HG03439 (cell line): Measurements from ENCODE around the gene NOTUM.

Experiments
- ATAC-seq: cut with Tn5 transposase; IDR thresholded peaks from one replicate; pipeline ENCODE4 v1.9.1; 2021; ENCODE audit warnings: mild to moderate bottlenecking, moderate library complexity; ENCODE audit not compliant: unreplicated experiment

Gene NOTUM

DNA sequence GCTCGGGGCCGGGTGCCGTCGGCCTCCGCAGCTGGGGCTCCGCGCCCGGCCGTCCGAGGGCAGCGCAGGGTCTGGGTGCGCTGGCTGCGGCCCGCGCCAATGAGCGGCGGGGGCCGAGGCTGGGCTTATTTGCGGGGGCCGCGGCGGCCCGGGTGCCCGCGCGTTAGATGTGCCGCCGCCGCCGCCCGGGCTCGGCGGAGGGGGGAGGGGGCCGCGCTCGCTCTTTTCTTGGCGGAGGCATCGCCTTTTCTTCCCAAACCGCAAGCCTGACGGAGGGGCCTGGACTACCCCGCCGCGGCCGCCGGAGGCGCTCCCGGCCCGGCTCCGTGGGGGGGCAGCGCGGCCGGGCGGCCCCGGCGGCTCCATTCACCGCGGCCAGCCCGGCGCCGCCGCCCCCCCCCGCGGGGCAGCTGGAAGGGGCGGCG is at the start of gene NOTUM:
Gene NOTUM (minus strand): TSS at position 101 of the 425 bp plus-strand sequence. CDS start 278 bp downstream, outside the sequence.
- no peak for ATAC-seq

DNA sequence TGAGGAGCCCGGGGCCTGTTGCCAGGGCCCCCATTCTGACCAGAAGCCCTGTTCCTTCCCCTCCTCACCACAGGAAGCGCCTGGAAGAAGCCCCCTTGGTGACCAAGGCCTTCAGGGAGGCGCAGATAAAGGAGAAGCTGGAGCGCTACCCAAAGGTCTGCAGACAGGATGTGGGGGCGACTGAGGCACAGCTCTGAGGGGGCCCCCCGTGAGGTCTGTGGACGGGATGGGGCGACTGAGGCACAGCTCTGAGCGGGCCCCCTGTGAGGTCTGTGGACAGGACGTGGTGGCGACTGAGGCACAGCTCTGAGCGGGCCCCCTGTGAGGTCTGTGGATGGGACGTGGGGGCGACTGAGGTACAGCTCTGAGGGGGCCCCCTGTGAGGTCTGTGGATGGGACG is 48.4 kb upstream of the NOTUM start:
- no peak for ATAC-seq

DNA sequence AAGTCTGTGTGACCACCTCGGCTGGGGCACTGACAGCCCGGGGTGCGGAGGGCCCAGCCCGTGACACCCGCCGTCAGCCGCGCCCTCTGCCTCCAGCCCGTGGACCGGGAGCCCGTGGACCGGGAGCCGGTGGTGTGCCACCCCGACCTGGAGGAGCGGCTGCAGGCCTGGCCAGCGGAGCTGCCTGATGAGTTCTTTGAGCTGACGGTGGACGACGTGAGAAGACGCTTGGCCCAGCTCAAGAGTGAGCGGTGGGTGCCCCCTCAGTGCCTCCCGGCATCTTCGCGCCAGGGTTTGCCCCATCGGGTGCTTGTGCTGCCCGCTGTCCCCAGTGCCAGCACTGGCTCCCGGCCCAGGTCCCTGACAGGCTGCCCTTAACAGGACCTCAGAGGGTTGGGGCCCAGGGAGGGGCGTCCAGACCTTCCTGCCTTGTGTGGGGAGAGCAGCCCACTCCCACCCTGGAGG is 48.0 kb upstream of the NOTUM start:
- ATAC-seq: no peak

DNA sequence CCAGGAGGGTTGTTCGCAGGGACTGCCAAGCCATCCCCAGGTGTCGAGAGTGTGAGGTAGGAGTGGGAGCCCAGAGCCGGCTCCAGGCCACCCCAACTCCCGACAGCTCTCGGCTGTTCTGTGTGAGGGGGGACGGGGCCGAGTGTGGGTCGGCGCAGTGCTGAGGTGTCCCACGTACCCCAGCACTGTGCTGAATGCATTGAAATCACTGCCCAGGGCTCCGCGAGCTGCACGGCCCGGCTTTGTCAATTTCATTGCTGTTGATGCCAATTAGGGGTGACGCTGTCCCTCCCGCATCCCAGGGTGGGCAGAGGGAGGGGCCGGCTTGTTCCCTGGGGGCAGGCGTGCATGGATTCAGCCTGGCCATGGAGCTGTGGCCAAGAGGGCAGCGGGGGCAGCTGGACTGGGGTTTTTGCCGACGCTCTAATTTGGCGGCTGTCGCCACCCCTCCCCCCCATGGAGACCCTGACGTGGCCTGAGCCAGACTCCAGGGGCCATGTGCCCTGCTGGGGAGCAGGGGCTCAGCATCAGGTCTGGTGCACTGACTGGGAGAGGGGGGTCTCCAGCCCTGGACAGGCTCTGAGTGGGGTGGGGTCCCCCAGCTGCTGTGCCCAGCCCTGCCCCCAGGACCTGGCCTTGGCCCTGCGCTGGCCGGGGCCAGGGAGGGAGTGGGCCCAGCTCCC is 47.4 kb upstream of the NOTUM start:
- ATAC-seq: no peak

DNA sequence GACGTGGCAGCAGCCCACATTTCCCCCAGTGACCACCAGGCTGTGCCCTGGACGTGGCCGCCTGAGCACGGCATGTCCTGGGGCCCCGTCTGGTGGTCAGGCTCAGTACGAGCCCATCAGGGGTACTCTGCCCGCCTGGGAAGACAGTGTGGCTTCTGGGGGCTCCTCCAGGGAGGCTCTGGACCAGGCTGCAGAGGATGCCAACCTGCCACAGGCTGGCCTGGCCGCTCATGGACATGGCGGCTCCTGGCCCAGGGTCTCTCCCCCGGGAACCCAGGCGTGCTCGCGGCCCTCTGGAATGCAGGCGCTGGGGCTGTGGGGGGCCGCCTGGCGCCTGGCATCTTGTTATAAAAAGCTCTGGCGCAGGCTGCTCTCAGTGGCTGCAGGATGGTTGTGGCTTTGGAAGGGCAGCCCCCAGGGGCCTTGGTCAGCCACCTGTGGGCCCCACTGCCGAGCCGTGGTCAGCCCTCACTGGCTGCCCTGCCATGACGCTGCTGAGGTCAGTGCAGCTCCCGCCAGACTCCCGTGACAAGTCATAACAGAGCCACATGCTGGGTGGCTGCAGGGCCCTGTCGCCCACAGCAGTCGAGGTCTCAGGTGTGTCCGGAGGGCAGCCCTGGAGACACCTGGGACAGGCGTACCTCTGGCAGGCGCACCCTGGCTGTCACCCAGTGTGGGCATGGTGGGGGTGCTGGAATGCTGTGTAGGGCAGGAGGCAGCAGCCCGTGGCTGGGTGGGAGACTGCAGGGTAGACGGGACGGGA is 46.7 kb upstream of the NOTUM start:
- no peak for ATAC-seq

DNA sequence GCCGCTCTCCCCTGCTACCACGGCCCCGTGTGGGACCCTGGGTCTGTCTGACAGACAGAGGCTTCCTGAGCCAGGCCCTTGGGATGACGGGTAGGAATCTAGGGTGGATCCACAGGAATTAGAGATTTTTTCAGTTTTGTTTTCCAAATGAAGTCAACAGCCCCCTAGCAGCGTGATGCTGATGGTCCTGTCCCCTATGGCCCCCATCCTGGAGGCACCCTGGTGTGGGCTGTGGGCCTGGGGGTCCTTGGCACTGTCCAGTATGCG is 46.2 kb upstream of the NOTUM start:
- no peak for ATAC-seq

DNA sequence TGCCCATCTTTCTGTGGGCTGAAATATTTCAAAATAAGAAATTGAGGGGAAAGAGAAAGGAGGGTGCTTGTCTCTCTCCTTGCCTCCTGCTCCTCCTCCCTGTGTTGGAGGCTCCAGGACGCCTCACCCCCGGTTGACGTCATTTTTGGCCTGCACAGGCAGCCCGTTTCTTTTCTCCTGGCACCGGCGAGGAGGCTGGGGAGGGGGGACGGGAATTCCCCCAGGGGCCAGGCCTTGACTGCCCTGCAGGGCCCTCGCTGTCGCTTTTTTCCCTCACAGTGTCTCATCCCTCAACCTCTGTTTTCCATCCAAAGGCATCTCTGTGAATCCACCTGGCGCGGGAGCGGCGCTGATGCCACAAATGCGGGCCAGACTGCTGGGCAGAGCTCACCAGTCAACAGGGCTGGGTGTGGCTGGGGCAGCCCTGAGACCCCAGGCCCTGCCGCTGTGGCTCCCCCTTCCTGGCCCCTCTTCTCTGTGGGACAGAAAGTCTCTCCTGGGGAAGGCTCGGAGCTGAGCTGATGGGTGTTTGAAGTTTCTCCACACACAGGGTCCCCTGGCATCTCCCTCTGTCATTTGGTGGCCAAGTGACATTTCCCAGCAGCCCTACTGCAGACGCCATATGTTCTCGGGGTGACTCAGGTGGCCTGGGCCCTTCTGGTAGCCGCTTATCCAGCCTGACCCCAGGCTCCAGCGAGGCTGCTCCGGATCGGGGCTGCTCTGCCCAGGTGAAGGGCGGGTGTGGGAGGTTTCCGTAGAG is 45.7 kb upstream of the NOTUM start:
- ATAC-seq: no peak

DNA sequence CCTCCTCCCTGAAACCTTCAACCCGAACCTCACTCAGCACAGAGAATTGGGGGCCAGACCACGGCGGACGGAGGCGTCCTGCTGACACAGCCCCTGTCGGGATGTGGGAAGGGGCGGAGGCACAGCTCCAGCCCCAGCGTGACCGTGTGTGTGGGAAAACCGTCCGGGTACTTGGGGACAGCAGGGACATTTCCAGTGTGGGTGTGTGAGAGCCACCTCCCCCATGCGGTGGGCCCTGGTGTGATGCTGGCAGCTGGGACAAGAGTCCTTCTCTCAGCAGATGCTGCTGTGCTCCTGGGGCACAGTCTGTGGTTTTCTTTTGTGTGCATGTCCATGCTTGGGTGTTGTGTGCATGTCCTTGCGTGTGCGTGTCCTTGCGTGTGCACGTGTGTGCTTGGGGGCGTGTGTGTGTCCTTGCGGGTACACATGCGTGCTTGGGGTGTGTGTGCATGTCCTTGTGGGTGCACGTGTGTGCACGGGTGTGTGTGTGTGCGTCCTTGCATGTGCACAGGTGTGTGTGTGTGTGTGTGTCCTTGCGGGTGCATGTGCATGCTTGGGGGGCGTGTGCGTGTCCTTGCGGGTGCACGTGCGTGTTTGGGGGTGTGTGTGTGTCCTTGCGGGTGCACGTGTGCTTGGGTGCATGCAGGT is 44.8 kb upstream of the NOTUM start:
- no peak for ATAC-seq

DNA sequence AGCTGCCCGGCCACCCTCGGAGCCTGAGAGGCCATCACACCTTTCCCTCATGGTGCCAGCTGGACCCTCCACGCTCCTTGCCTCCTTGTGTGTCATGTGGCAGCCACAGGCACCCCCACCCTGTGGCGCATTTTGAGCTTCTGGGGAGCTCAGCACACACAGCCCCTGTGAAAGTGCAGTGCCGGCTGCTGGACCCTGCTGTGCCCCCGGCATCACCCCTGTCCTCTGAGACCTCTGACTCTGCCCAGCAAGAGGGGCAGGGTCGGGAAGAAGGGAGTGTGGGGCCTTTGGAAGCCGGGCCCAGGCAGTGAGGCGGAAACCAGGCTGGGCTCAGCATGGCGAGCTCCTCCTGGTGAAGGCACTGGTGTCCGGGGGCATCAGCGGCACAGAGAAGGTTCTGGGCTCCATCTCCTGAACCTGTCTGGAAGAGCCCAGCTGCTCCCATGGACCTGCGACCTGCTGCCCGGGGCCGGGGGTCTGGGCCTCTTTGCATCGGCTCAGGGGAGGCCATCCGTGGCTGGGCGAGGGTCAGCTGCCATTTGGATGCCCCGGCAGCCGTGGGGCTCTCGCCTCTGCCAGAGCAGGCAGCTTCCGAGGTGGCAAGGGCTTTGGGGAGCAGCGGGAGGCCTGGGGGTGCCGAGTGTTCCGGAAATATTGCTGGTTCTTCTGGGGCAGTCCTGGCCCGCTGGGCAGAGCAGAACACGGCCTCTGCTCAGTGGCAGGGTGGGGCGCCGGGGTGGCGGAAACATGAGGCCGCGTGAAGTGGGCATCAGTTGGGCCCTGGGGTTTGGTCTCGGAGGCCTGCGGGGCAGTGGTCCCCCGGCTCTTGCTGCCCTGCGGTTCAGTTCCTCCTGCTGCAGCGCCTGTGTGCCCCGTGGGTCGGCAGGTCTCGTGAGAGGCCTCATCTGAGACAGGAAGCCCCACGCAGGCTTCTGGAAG is 43.8 kb upstream of the NOTUM start:
- ATAC-seq: no peak

DNA sequence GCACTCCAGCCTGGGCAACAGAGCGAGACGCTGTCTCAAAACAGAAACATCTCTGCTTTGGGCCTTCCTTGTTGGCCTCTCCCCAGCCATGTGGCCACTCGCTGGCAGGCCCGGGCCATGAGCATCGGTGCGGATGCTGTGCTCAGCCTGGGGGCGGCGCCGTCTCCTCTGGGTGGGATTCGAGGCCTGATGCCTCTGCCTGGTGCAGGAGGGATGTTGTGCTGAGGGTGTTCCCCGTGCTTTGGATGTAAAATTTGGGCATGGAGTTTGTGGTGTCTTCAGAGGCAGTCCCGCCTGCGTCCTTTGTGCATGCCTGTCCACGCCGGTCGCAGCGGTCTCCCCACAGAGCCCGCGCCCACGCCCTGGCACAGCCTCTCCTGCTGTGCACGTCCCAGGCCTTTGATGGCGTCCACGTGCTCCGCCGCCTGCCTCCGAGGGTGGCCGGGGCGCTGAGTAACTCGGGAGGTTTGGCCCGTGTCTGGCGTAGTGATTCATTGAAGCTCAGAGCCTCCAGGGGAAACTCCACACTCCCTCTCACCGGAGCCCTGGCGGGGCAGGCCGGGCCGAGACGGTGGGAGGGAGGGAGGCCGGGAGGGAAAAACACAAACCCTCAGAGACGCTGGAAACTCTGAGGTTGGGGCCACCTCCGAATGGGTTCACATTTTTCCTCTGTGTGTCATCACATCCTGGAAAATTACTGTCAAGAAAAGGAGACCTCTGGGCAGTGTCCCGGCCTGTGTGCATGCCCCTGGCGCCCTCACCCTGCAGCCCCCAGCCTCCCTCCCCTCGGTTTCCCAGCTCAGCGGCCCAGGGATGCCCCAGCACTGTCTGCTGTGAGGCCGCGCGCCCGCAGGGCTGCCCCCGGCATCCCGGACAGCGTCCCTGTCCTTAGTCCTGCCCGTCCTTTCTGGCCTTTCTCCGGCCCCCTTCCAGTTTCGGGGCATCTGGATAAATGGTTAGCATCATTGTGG is 42.7 kb upstream of the NOTUM start:
- ATAC-seq: no peak

DNA sequence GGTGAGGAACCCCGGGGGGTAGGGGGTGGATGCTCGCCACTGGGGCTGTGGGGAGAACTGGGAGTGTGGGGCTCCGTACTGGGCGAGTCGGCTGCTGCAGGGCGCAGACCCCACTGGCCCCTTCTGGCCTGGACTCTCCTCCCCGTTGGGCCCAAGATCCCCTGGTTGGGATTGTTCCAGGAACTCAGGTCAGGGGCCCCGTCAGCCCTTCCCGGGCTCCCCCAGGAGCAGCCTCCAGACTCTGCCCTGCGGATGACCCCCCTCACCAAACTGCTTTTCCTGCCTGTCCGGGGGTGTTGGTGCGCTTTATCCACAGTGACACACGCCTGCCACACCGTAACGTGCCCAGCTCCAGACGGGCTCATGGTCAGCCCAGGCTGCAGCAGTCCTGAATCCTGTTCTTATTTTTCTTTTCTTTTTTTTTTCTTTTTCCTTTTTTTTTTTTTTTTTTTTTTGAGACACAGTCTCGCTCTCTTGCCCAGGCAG is 40.6 kb upstream of the NOTUM start:
- ATAC-seq: no peak

DNA sequence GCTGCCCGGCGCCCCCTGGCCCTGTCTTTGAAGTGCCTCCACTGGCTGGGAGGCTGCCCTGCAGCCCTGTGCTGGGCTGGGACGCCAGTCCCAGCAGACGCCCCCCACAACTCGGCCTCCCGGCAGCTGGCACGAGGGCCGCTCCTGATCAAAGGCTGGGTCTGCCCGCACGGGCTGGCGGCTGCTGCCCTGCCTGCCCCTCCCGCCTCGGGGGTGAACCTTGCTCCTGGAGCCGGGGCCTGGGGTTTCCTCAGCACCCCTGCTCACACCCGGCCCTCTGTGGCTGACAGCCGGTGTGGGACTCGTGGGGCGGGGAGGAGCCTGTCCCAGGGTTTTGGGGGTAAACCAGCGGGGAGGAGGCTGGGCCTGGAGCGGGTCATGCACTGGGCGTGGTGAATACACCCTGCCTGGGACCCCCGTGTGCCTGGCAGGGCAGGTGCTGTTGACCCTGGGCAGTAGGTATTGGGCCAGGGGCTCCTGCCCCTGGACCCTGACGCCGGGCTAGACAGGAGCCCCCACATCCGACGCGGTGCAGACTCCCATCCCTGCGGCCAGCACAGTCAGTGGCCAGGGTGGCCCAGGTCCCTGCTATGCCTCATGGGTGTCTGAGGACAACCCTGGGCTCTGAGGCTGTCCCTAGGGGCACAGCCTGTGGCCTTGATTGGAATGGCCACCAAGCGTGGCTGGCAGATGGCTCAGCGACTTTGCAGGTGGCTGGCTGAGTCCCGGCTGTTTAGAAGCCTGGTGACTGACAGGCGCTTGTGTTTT is 40.0 kb upstream of the NOTUM start:
- ATAC-seq: no peak

DNA sequence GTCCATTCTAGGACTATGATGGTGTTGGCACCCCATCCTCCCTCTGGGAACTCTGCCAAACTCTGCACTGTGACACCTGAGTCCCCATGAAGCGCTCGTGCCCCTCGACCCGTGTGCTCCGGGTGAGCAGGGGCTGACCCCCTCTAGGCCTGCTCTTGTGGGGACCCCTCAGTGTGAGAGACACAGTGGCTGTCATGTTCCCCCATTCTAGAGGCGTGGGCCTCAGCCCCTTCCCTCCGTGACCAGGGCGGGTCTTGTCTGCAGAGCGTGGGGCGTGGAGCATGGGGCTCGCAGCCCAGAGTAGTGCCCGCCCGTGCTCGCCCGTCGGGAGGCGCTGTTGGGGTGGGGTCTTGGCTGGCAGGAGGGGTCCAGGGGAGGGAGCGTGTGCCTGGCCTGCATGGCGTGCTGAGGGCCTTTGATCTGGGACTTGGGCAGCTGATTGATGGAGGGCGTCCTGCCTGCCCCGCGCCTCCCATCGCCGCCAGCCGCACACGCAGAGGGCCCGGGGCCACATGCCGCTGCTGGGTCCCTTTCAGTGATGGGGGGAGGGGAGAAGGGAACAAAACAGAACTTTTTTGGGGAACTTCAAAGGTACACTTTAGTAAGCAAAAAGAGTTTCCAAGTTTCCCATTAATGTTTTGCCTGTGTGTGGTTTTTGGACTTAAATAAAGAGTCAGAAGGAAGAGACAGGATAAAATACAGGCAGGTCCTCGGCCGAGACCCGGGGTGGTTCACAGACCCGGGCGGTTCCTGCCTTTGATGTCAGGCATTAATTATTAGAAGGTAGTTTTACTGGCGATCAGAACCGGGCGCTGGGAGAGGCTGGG is 39.2 kb upstream of the NOTUM start:
- ATAC-seq: no peak

DNA sequence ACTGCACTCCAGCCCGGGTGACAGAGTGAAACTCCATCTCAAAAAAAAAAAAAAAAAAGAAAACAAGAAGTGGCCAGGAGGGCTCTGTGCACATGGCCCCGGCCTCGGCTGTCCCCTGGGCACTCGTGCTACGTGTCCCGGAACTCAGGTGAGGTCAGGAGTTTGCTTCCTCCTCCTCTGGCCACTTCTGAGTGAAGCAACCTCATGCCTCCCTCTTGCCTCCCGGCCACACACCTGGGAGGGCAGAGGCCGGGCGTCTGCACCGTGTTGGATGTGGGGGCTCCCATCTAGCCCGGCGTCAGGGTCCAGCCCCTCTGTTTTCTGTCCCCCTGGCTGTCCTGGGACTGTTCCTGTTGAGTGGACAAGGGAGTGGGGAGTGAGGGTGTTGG is 38.6 kb upstream of the NOTUM start:
- ATAC-seq: no peak

DNA sequence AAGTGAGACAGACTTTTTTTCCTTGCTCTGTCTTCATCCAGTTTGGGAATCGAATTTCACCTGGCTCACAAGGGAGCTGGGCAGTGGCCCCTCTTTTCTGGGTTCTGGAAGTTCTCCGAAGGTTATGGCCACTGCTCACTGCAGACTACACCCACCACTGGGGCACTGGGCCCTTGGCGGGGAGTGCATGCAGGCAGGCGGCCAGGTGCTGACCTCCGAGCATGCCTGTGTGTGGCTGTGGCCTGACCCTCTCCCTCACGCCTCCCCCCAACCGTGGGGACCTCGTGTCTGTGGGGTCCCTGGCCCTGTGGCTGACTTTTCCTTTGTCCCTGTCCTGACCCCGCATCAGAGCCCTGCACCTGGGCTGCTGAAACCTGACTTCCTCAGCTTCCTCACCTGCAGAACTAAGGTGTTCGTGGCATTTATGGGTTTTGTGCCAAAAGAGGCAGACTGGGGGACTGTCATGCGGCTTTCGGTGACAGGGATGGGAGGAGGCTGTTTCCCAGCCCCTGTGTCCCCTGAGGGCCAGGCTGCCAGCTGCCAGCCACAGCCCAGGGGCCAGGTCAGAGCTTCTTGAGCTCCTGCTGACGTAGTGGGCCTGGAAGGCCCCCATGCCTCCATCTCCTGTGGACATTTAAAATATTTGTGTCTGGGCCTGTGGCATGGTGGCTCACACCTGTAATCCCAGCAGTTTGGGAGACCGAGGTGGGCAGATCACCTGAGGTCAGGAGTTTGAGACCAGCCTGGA is 37.9 kb upstream of the NOTUM start:
- ATAC-seq: no peak

DNA sequence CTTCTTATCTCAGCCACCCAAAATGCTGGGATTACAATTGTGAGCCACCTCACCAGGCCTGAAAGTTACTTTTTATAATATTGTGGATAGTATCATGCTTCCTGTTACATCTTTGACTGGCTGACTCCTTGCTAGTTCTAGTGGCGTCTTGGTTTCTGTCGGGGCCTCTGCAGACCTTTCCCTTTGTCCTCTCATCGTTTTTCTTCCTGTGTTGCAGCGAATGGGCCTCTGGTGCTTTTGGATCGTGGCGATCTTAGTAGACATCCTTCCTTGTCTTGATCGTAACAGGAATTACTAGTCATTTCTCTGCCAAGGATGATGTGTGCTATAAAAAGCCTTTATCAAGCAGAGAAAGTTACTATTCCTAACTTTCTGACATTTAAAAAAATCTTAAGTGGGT is 37.2 kb upstream of the NOTUM start:
- no peak for ATAC-seq
